Measurements from ENCODE around the gene PLSCR2.

The PLSCR2 gene

DNA sequence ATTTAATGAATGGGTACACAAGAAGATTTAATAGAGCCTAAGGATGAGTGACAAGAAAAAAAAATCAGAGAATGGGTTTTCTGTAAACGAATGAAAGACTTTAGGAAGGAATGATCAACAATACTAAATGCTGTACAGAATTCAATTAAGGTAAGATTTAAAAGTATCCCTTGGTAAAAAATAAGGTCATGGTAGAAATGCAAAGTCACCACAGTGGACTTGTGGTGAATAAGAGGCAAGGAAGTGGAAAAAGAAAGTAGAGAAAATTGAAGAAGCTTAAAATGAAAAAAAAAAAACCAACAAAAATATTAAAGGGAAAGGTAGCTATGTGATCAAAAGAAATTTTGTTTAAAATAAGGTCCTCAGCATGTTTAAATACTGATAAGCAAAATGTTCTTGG lies 82.4 kb downstream of the PLSCR2 start:
- Histone ChIP-seq H3K27me3 (ENCODE audit: insufficient read depth, low read length) (no peaks in the 10 kb centered on the region), H3K9me3 (ENCODE audit: insufficient read depth, low read depth, low read length) (no peaks in the 10 kb centered on the region), H3K14ac (ENCODE audit: low read length) (no peak overlapping the region), H2BK120ac (ENCODE audit: insufficient read depth, low read length, poor library complexity) (no peak overlapping the region), H3K23ac (ENCODE audit: low read length) (no peak overlapping the region), H2AFZ (ENCODE audit: insufficient read depth, low read length, poor library complexity) (no peak overlapping the region), H4K91ac (ENCODE audit: low read depth, low read length) (no peak overlapping the region), H3K79me1 (ENCODE audit: low read length) (no peaks in the 10 kb centered on the region), H3K4me1 (ENCODE audit: control insufficient read depth in 1 of 2, insufficient read depth in 2 of 2, low read length in 2 of 2) (no peaks in the 10 kb centered on the region), H3K4ac (ENCODE audit: low read depth, low read length) (no peak overlapping the region), H3K9ac (ENCODE audit: low read length) (no peak overlapping the region), H2AK5ac (ENCODE audit: low read length) (no peak overlapping the region), H4K8ac (ENCODE audit: low read depth, low read length) (no peak overlapping the region), H2BK5ac (ENCODE audit: low read depth, low read length, poor library complexity) (no peak overlapping the region), H3K4me2 (ENCODE audit: low read length) (no peak overlapping the region), H3K18ac (ENCODE audit: low read length) (no peak overlapping the region), H4K12ac (ENCODE audit: low read depth, low read length) (no peak overlapping the region), H3K27ac (ENCODE audit: low read depth, low read length) (no peak overlapping the region), H3K79me2 (ENCODE audit: control insufficient read depth, insufficient read depth, low read length, poor library complexity) (no peaks in the 10 kb centered on the region), H3K36me3 (ENCODE audit: control insufficient read depth in 1 of 2, insufficient read depth in 2 of 2, low read length in 2 of 2) (no peaks in the 10 kb centered on the region), H2BK12ac (ENCODE audit: low read length) (no peak overlapping the region), H3K4me3 (ENCODE audit: low read depth, low read length) (no peak overlapping the region)
- DNase-seq: no peak
- WGBS (ENCODE audit: extremely low coverage, insufficient coverage, insufficient read length): no CpG with 5 or more reads among the region's 1 CpG

- no peak overlapping the region for H2BK12ac ChIP-seq (ENCODE audit: low read length)
- no peak overlapping the region for H2AK5ac ChIP-seq (ENCODE audit: low read length)
- H3K27me3 ChIP-seq (ENCODE audit: insufficient read depth, low read length): no peaks in the 10 kb centered on the region
- no peaks in the 10 kb centered on the region for H3K79me1 ChIP-seq (ENCODE audit: low read length)
- H3K23ac ChIP-seq (ENCODE audit: low read length): no peak overlapping the region
- H4K8ac ChIP-seq (ENCODE audit: low read depth, low read length): no peak overlapping the region
- H3K14ac ChIP-seq (ENCODE audit: low read length): no peak overlapping the region
- no peak overlapping the region for H2BK120ac ChIP-seq (ENCODE audit: insufficient read depth, low read length, poor library complexity)
- DNase-seq: no peak
- H2AFZ ChIP-seq (ENCODE audit: insufficient read depth, low read length, poor library complexity): no peak overlapping the region
- no peak overlapping the region for H3K4me3 ChIP-seq (ENCODE audit: low read depth, low read length)
- no peak overlapping the region for H3K27ac ChIP-seq (ENCODE audit: low read depth, low read length)
- no peak overlapping the region for H2BK5ac ChIP-seq (ENCODE audit: low read depth, low read length, poor library complexity)
- no peak overlapping the region for H4K91ac ChIP-seq (ENCODE audit: low read depth, low read length)
- H3K9ac ChIP-seq (ENCODE audit: low read length): no peak overlapping the region
- no peak overlapping the region for H3K18ac ChIP-seq (ENCODE audit: low read length)
- no peak overlapping the region for H4K12ac ChIP-seq (ENCODE audit: low read depth, low read length)
- no peaks in the 10 kb centered on the region for H3K9me3 ChIP-seq (ENCODE audit: insufficient read depth, low read depth, low read length)
- H3K36me3 ChIP-seq (ENCODE audit: control insufficient read depth in 1 of 2, insufficient read depth in 2 of 2, low read length in 2 of 2): no peaks in the 10 kb centered on the region
- no peak overlapping the region for H3K4me2 ChIP-seq (ENCODE audit: low read length)
- H3K79me2 ChIP-seq (ENCODE audit: control insufficient read depth, insufficient read depth, low read length, poor library complexity): no peaks in the 10 kb centered on the region
- H3K4me1 ChIP-seq (ENCODE audit: control insufficient read depth in 1 of 2, insufficient read depth in 2 of 2, low read length in 2 of 2): no peaks in the 10 kb centered on the region
- H3K4ac ChIP-seq (ENCODE audit: low read depth, low read length): no peak overlapping the region
These were observed 84.6 kb downstream of the PLSCR2 start for GRCh38 chr3:146384786-146385185.

Data from trophoblast cell (in vitro differentiated cells and primary cell).